Pulmonary artery endothelial cell (primary cell): Measurements from ENCODE around the gene OR4X2. TPM values are rescaled to one million over a fixed set of nuclear protein-coding genes. Genes with fewer than 3 reads are reported as not detected.
"Not testable (repeated sequence)": the region's sequence is repeated elsewhere in the genome, so short reads cannot be mapped to it uniquely, and the experiment has no call there.

Experiments
- DNase-seq: peaks from one replicate; pipeline ENCODE4 v3.0.0-alpha.2; 2011; ENCODE audit warnings: low read depth, low spot score
- total RNA-seq: library from RNA; depleted of rRNA; stranded (reverse); fragments of >200 nt; gene quantifications from 2 replicates; pipeline ENCODE4 v1.2.3, GENCODE V29; 2014

Gene OR4X2
- not detected in 2 replicates for total RNA-seq

GRCh38 chr11:48244804-48245203 is at the start of gene OR4X2:
TSS of gene OR4X2 (plus strand) at chr11:48245104. CDS start at chr11:48245104, 0 bp downstream.
- no peak for DNase-seq

GRCh38 chr11:48207881-48208280 is 37.0 kb upstream of the OR4X2 start:
- DNase-seq: no peak

- no peak for DNase-seq
Measured at GRCh38 chr11:48210052-48210451, 34.9 kb upstream of the OR4X2 start.

DNA sequence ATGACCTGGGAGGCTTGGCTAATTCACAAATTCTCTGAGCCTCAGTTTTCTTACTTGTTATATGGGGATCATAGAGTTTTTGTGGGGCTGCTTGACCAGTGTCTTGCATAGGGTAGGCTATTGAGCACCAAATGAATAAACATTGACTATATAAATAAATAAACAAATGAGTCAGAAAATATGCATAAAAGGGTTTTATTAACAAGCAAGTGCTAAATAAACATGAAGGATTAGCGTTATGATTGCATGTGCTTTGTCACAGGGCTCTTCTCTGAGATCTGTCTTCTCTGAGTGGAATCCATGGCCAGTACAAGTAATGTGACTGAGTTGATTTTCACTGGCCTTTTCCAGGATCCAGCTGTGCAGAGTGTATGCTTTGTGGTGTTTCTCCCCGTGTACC is 28.4 kb upstream of the OR4X2 start, which contains the start of gene OR4B1:
OR4B1 (plus strand) TSS at position 301 of the 400 bp plus-strand sequence; CDS start at position 301, 0 bp downstream.
- DNase-seq: no peak

DNA sequence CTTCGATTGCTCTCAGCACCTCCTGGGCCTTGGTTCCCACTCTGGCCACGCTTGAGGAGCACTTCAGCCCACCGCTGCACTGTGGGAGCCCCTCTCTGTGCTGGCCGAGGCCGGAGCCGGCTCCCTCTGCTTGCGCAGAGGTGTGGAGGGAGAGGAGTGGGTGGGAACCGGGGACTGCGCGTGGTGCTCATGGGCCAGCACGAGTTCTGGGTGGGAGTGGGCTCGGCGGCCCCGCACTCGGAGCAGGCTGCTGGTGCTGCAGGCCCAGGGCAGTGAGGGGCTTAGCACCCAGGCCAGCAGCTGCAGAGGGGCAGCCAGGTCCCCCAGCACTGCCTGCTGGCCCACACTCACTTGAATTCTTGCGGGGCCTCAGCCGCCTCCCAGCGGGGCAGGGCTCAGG is 16.1 kb upstream of the OR4X2 start:
- no peak for DNase-seq

- DNase-seq: not testable (repeated sequence)
Measured at GRCh38 chr11:48230057-48230456, 14.8 kb upstream of the OR4X2 start.

DNA sequence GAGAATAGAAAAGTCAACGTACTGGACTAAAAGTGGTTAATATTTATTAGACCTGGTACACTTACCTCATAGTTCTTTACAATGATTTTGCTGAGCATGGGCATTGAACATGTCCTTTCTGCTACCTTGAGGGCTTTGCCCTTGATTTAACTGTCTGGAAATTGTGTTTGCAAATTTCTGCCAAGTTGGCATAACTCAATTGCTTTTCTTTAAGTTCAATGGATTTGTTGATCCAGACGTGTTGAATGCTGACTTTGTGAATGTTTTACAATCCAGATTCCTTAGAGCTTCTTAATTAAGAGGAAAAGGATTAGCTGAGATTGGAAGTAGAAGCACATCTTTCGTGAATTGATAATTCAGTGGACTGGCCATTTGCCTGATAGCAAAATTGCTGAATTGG is 7.2 kb upstream of the OR4X2 start:
- DNase-seq: no peak

GRCh38 chr11:48242501-48242900 is 2.4 kb upstream of the OR4X2 start:
- DNase-seq: no peak

- no peak for DNase-seq
Measured at GRCh38 chr11:48248902-48249301, 4.0 kb downstream of the OR4X2 start.

DNA sequence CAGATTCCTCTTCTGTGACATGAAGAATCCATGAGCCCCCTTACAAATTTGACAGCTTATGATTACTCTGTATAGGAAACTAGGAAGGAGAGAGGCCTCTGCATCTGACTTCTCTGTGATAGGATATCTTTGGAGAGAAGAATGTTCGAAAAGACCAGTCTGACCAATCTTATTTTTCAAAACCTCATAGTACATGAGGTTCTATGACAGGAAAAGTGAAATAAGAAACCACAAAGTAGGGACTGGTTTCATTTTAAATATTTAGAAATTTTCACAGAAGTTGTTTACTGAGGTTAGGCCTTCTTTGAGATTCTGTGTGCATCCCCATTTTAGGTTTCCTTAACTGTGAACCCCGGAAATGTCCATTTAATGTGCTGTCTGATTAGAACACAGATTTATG is 16.7 kb downstream of the OR4X2 start:
- no peak for DNase-seq

- no peak for DNase-seq
Measured at GRCh38 chr11:48263423-48263911, 18.6 kb downstream of the OR4X2 start, which contains the start of gene OR4X1. TSS of gene OR4X1 (plus strand) at chr11:48263861. CDS start at chr11:48263861, 0 bp downstream.

DNA sequence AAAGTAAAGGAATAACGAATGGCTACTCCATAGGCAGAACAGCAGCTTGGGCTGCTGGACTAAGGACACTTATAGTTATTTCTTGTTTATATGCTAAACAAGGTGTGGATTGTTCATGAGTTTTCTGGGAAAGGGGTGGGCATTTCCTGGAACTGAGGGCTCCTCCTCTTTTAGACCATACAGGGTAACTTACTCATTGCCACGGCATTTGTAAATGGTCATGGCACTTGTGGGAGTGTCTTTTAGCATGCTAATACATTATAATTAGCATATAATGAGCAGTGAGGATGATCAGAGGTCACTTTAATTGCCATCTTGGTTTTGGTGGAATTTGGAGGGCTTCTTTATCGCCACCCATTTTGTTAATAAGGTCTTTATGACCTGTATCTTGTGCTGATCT is 25.7 kb downstream of the OR4X2 start:
- no peak for DNase-seq

- DNase-seq: no peak
Measured at GRCh38 chr11:48272606-48273005, 27.7 kb downstream of the OR4X2 start.

Other genes starting within 250 kb of the OR4X2 start
- not detected in 2 replicates for gene OR4B1, start 28.3 kb upstream of the OR4X2 start, total RNA-seq
- not detected in 2 replicates for gene OR4X1, start 18.8 kb downstream of the OR4X2 start, total RNA-seq
- gene OR4S1, start 61.1 kb downstream of the OR4X2 start, total RNA-seq: not detected in 2 replicates
- not detected in 2 replicates for gene OR4C3, start 79.8 kb downstream of the OR4X2 start, total RNA-seq
- gene OR4C5, start 121.4 kb downstream of the OR4X2 start, total RNA-seq: not detected in 2 replicates
- gene OR4A47, start 243.7 kb downstream of the OR4X2 start, total RNA-seq: not detected in 2 replicates